Prostate gland (tissue), 2 donors: ENCODE results near the gene CXCR5. TPM values are rescaled to one million over a fixed set of nuclear protein-coding genes. Genes with fewer than 3 reads are reported as not detected.

Source experiments
- DNase-seq: peaks from one replicate; pipeline ENCODE4 v3.0.0-alpha.2; 2019; ENCODE audit warnings: low spot score
- H3K27ac ChIP-seq, 2 donors: fragments of 200-600 bp; sonication (generic); 2 replicates each; pipeline ENCODE4 v1.5.1; 2017 to 2019
- H3K27me3 ChIP-seq: fragments of 200-600 bp; sonication (generic); replicated peaks from 2 replicates; pipeline ENCODE4 v1.5.1; 2019; ENCODE audit not compliant: insufficient read depth
- H3K36me3 ChIP-seq, 2 donors: fragments of 200-600 bp; sonication (generic); 1 replicate in 1 of 2; 2 replicates in 1 of 2; pipeline versions ENCODE4 v1.5.1 to v1.8.1; 2017 to 2019
- H3K4me1 ChIP-seq: fragments of 200-600 bp; sonication (generic); replicated peaks from 2 replicates; pipeline ENCODE4 v1.5.1; 2019
- H3K4me3 ChIP-seq, 2 donors: fragments of 200-600 bp; sonication (generic); 2 replicates each; pipeline ENCODE4 v1.5.1; 2017 to 2019
- H3K9me3 ChIP-seq: fragments of 200-600 bp; sonication (generic); 2 replicates; pipeline ENCODE4 v1.5.1; 2017
- POLR2A ChIP-seq: fragments of 450-650 bp; IDR thresholded peaks from one replicate; pipeline ENCODE4 v1.6.1; 2016; ENCODE audit warnings: antibody characterized with exemption, mild to moderate bottlenecking
- POLR2AphosphoS5 ChIP-seq: sonication (generic); formaldehyde crosslinking; IDR thresholded peaks from one replicate; pipeline ENCODE4 v1.6.1; 2017; ENCODE audit warnings: antibody characterized with exemption
- WGBS: methylation state at CpG from one replicate; pipeline ENCODE4 v1.1.5; 2018; 5-methylcytosine and 5-hydroxymethylcytosine counted together
- intact Hi-C: fragments of 100-400 bp; cut with DNase I; formaldehyde crosslinking; loops from one replicate; pipeline ENCODE4 v1.14.2; 2022
- total RNA-seq, 2 donors: library from RNA; depleted of rRNA; stranded (reverse); fragments of >200 nt; gene quantifications; one replicate each; pipeline ENCODE4 v1.1.0, GENCODE V29; 2016
- TF ChIP-seq, protein P1 (sequence below), 4 experiments: fragments of 200-600 bp in 2 of 4; fragments of 450-650 bp in 2 of 4; sonication (generic) in 2 of 4; IDR thresholded peaks; 1 replicate in 3 of 4; 2 replicates in 1 of 4; pipeline ENCODE4 v1.5.1; 2016 to 2019; ENCODE audit warnings: antibody characterized with exemption in 4 of 4, mild to moderate bottlenecking in 2 of 4, moderate library complexity in 2 of 4

CXCR5 gene
- total RNA-seq, 2 donors from 2014 or later, result 0.17 TPM; not detected in 1

DNA sequence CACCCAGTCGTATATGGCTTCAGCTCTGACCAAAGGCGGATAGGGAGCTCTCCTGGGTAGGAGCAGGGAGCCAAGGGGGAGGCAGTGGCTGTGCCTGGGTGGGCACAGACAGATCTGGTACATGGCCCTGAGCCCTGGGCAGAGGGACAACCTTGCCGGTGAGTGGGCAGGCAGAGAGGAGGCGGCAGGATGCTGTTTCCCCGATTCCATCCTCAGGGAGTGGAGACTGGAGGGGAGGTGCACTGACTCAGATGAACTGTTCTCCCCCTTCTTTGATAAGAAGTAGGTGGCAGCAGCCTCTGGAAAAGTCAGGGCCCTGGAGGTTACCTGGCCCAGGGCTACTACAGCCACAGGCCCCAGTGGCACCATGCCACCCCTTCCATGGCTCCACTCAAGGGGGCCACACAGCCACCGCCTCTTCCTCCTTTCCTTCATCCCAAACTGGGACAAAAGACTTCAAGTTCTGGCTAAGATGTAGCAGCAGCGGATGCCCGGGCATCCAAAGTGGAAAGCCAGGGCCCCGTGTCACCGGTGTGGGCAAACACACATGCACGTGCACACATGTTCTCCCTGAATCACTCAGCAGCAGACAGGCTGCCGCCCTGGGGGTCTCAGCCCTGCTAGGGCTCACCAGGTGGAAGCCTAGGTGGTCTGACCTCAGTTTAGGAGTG, 13.4 kb downstream of the CXCR5 start:
- no peak for DNase-seq
- Histone ChIP-seq H3K4me3 (no peak overlapping the region), H3K4me1 (peaks cover 7% of the 10 kb centered on the region), H3K27ac (no peak overlapping the region), H3K9me3 (no peaks in the 10 kb centered on the region), H3K27me3 (no peaks in the 10 kb centered on the region), H3K36me3 (peaks cover 9 to 10% of the 10 kb centered on the region in 2 donors)
- intact Hi-C loops, result no loop called here
- WGBS, result 64% methylated on average over 12 of the region's 12 CpGs
- no peak for TF ChIP-seq POLR2AphosphoS5

DNA sequence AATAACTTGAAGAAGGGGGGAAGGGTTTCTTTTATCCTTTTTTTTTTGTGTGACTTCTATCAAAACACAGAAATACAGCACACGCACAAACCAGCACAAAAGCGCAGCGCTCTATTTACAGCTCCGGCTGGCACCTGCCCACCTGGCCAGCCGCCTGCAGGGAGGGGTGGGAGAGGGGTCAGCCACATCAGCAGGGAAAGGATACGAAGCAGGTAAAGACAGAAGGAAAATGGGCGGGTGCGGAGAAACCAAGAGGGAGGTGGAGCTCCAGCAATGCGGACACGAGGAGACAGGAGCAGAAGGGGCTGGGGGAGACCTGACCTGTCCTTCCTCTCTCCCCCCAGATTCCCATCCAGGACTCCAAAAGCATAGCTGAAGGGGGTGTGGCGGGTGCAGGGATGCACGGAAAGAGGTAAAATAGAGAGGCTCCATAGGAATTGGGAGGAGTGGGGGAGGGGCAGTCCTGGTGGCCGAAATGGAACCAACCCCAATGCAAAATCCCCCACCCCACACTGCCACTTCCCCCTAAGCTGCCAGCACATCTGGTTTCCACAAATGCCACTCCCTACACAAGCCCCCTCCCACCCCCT, 14.1 kb downstream of the CXCR5 start:
- Histone ChIP-seq H3K4me1 (peaks cover 7% of the 10 kb centered on the region), H3K27ac (no peak overlapping the region), H3K9me3 (no peaks in the 10 kb centered on the region), H3K27me3 (no peaks in the 10 kb centered on the region), H3K4me3 (no peak overlapping the region), H3K36me3 (peaks cover 15 to 18% of the 10 kb centered on the region in 2 donors)
- TF ChIP-seq POLR2A (no peak), POLR2AphosphoS5 (no peak)
- TF ChIP-seq, protein P1, sequence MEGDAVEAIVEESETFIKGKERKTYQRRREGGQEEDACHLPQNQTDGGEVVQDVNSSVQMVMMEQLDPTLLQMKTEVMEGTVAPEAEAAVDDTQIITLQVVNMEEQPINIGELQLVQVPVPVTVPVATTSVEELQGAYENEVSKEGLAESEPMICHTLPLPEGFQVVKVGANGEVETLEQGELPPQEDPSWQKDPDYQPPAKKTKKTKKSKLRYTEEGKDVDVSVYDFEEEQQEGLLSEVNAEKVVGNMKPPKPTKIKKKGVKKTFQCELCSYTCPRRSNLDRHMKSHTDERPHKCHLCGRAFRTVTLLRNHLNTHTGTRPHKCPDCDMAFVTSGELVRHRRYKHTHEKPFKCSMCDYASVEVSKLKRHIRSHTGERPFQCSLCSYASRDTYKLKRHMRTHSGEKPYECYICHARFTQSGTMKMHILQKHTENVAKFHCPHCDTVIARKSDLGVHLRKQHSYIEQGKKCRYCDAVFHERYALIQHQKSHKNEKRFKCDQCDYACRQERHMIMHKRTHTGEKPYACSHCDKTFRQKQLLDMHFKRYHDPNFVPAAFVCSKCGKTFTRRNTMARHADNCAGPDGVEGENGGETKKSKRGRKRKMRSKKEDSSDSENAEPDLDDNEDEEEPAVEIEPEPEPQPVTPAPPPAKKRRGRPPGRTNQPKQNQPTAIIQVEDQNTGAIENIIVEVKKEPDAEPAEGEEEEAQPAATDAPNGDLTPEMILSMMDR (IDR thresholded peaks at IDR 0.05), result no peak
- no peak for DNase-seq
- WGBS, result 44% methylated on average over 13 of the region's 13 CpGs
- intact Hi-C loops, result no loop called here

DNA sequence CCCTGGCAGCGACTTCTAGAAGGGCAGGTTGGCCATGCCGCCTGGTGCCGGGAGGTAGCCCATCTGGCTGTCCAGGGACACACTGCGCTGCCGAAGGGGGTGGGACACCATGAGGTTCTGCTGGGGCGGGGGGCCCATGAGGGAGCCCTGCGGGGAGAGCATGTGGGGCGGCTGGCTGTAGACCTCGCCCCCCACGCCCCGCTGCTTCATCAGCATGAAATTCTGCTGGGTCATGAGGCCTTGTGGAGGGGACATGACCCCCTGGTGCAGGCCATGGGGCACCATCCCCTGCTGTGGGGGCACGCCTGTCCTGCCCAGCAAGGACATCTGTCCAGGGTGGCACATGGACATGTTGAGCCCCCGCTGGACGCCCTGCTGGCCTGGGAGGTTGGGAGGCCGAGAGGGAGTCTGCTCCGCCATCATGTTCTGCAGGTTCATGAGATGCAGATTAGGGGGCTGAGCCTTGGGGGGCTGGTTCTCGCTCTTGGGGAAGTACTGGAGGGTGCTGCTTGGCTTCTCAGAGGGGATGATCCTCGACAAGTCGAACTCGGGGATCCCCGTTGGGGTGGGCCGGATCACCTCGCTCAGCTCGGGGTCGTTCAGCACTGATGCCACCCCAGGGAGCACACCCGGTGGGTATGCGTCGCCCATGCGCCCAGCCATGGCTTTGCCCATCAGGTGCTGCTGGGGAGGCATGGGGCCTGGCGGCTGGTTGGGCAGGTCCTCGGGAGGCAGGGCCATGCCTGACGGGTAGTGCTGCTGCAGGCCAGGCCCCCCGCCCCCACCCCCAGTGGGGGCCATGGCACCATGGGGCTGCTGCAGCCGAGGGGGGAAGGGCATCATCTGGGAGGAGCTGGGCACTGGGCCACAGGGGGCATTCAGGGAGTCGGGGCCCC, 15.0 kb downstream of the CXCR5 start:
- Histone ChIP-seq H3K27me3 (no peaks in the 10 kb centered on the region), H3K4me3 (no peak overlapping the region), H3K36me3 (peaks cover 17 to 26% of the 10 kb centered on the region in 2 donors), H3K4me1 (peaks cover 7% of the 10 kb centered on the region), H3K9me3 (no peaks in the 10 kb centered on the region), H3K27ac (no peak overlapping the region)
- WGBS, result 80% methylated on average over 25 of the region's 35 CpGs
- intact Hi-C loops, result no loop called here
- TF ChIP-seq POLR2AphosphoS5 (no peak), POLR2A (no peak)
- TF ChIP-seq, protein P1 (IDR thresholded peaks at IDR 0.05), result no peak
- no peak for DNase-seq

DNA sequence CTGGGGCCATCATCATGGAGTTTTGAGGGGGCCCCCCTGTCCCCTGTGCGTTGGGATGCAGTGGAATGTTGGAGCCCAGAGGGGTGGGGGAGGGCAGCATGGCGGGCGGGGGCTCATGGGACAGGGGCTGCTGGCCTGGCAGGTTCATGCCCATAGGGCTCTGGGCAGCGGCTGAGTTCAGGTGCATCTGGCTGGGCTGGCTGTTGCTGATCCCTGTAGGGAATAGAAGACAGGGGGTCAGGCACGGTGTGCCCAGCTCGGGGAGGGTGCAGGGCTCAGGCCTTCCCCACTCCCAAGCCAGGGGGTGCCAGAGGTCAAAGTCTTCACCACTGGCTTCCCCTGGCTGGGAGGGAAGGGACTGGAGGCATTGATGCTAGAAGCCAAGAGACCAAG, 15.6 kb downstream of the CXCR5 start:
- H3K27me3 ChIP-seq, result no peaks in the 10 kb centered on the region
- TF ChIP-seq POLR2A, result no peak
- no peak overlapping the region for H3K27ac ChIP-seq
- H3K4me1 ChIP-seq, result peaks cover 7% of the 10 kb centered on the region
- no peaks in the 10 kb centered on the region for H3K9me3 ChIP-seq
- DNase-seq, result no peak
- 78% methylated on average over 5 of the region's 6 CpGs for WGBS
- H3K4me3 ChIP-seq, result no peak overlapping the region
- intact Hi-C loops, result no loop called here
- H3K36me3 ChIP-seq, result peaks cover 17 to 33% of the 10 kb centered on the region in 2 donors

DNA sequence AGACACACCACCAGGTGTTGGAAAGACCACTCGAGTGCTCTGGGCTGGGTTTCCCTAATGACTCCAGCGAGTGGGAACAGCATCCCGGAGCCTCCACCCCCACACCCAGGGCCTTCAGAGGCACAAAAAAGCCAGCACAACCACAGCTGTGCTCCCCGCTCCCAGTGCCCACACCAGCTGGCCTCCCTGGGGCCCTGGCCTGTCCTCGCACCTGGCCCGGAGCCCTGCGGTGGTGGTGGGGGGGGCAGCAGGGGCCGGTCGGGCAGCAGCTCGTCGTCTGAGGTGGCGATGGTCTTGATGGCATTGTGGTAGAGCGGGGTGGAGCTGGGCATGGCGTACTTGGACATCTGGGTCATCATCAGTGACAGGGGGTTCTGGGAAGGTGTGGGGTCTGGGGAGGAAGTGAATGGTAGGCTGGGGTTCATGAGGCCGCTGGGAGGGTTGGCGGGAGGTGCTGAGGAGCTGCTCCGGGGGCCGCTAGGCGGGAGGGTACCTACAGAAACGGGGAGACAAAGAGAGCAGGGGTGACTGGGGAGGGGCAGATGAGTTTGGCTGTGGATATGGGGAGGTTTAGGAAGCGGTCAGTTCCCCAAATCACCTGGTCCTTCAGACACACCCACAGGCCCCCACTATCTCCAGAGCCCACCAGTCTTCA, 16.1 kb downstream of the CXCR5 start:
- no peak for TF ChIP-seq POLR2A
- TF ChIP-seq POLR2AphosphoS5, result no peak
- 74% methylated on average over 21 of the region's 21 CpGs for WGBS
- Histone ChIP-seq H3K4me1 (peaks cover 7% of the 10 kb centered on the region), H3K36me3 (peaks cover 17 to 33% of the 10 kb centered on the region in 2 donors), H3K27ac (no peak overlapping the region), H3K27me3 (no peaks in the 10 kb centered on the region), H3K4me3 (no peak overlapping the region), H3K9me3 (no peaks in the 10 kb centered on the region)
- no peak for DNase-seq
- intact Hi-C loops, result no loop called here
